ENCODE results near the gene IL18BP. TPM values are rescaled to one million over a fixed set of nuclear protein-coding genes. Genes with fewer than 3 reads are reported as not detected.
A peak's percentile ranks its signal among the peaks of the same experiment; 100 is the strongest.

Gene IL18BP
- total and polyA plus RNA-seq, 2 donors (not counting 3 experiments of a cell fraction or from before 2014, with no cell fraction given) = 12.9 to 20.1 TPM

- Histone ChIP-seq H3K27me3 (ENCODE audit: control insufficient read depth in 2 of 2, insufficient read depth in 2 of 2, low read length in 2 of 2) (no peaks in the 10 kb centered on the region), H4K20me1 (replicated peaks; ENCODE audit: control insufficient read depth, extremely low read depth, insufficient read depth, low read length) (no peaks in the 10 kb centered on the region), H3K79me2 (ENCODE audit: control insufficient read depth, insufficient read depth, low read length) (no peaks in the 10 kb centered on the region), H3K9me1 (replicated peaks; ENCODE audit: control insufficient read depth, extremely low read depth, insufficient read depth, low read length) (no peaks in the 10 kb centered on the region), H3K4me1 (ENCODE audit: control insufficient read depth, extremely low read depth, insufficient read depth, low read length) (peaks cover 7% of the 10 kb centered on the region), H3K27ac (ENCODE audit: insufficient read depth, low read depth, low read length) (no peak overlapping the region), H3K4me3 (replicated peaks in 1 of 3; ENCODE audit: insufficient read depth in 1 of 3, low read depth in 1 of 3, low read length in 3 of 3) (no peak overlapping the region), H3K4me2 (ENCODE audit: insufficient read depth, low read length) (no peak overlapping the region), H2AFZ (ENCODE audit: low read depth, low read length) (no peak overlapping the region), H3K36me3 (ENCODE audit: control insufficient read depth in 2 of 2, extremely low read depth in 1 of 2, insufficient read depth in 2 of 2, low read length in 2 of 2) (peaks cover 23 to 84% of the 10 kb centered on the region in 2 experiments), H3K9ac (replicated peaks; ENCODE audit: extremely low read depth, insufficient read depth, low read length) (no peak overlapping the region), H3K9me3 (replicated peaks; ENCODE audit: control insufficient read depth, insufficient read depth, low read length) (no peaks in the 10 kb centered on the region)
- BruUV-seq (replicated peaks) = no TSS peak
- TF ChIP-seq POLR2AphosphoS5 (IDR thresholded peaks at IDR 0.05; ENCODE audit: insufficient read depth, low read depth, low read length) (peak; percentile 13), MYC (IDR thresholded peaks at IDR 0.05; ENCODE audit: low read depth, low read length) (no peak)
- ChIA-PET CTCF (interaction anchor here (1.0 to 3.5 kb wide), 3 partner anchors 16 to 98 kb away, joined by 3 to 13 read pairs (median 6); no protein-coding TSS in a partner anchor), POLR2A (no interaction called here)
- intact Hi-C loops (cut with micrococcal nuclease) (no loop called here), dilution Hi-C loops (cut with MboI; ENCODE audit: extremely low pct_ligation_motif_present, low sequenced_read_pairs) (no loop called here)
- DNase-seq (ENCODE audit: low read depth, low spot score) (no peak), FAIRE-seq (no peak)
Measured at GRCh38 chr11:72009156-72009555, 10.4 kb downstream of the IL18BP start.

GRCh38 chr11:72010529-72011233 lies 12.0 kb downstream of the IL18BP start:
- H2AFZ ChIP-seq (ENCODE audit: low read depth, low read length) = no peak overlapping the region
- no peaks in the 10 kb centered on the region for H3K4me1 ChIP-seq (ENCODE audit: control insufficient read depth, extremely low read depth, insufficient read depth, low read length)
- DNase-seq (ENCODE audit: low read depth, low spot score) (no peak), FAIRE-seq (no peak)
- H3K9me1 ChIP-seq (replicated peaks; ENCODE audit: control insufficient read depth, extremely low read depth, insufficient read depth, low read length) = no peaks in the 10 kb centered on the region
- intact Hi-C loops (cut with micrococcal nuclease) = no loop called here
- dilution Hi-C loops (cut with MboI; ENCODE audit: extremely low pct_ligation_motif_present, low sequenced_read_pairs) = no loop called here
- no peak overlapping the region for H3K27ac ChIP-seq (ENCODE audit: insufficient read depth, low read depth, low read length)
- TF ChIP-seq EZH2 (IDR thresholded peaks at IDR 0.05; ENCODE audit: borderline replicate concordance, low read depth, low read length, severe bottlenecking) (no peak), CTCF (IDR thresholded peaks at IDR 0.05; ENCODE audit: extremely low read depth in 1 of 2, insufficient read depth in 1 of 2, low read depth in 1 of 2, low read length in 2 of 2) (no peak), GATA2 (IDR thresholded peaks at IDR 0.05; ENCODE audit: insufficient read depth, insufficient read length, low read depth, low read length) (no peak), MAX (IDR thresholded peaks at IDR 0.05; ENCODE audit: insufficient read depth, insufficient read length) (no peak), FOS (IDR thresholded peaks at IDR 0.05; ENCODE audit: borderline replicate concordance, insufficient read depth, low read length) (no peak), POLR2A (IDR thresholded peaks at IDR 0.05; ENCODE audit: low read depth, low read length) (no peak), POLR2AphosphoS5 (IDR thresholded peaks at IDR 0.05; ENCODE audit: insufficient read depth, low read depth, low read length) (no peak), JUN (IDR thresholded peaks at IDR 0.05; ENCODE audit: borderline replicate concordance, insufficient read depth, insufficient read length, low read depth) (no peak), MYC (IDR thresholded peaks at IDR 0.05; ENCODE audit: low read depth, low read length) (no peak)
- no peaks in the 10 kb centered on the region for H4K20me1 ChIP-seq (replicated peaks; ENCODE audit: control insufficient read depth, extremely low read depth, insufficient read depth, low read length)
- H3K27me3 ChIP-seq (ENCODE audit: control insufficient read depth in 2 of 2, insufficient read depth in 2 of 2, low read length in 2 of 2) = no peaks in the 10 kb centered on the region
- POLR2A ChIA-PET = no interaction called here
- no peak overlapping the region for H3K4me3 ChIP-seq (replicated peaks in 1 of 3; ENCODE audit: insufficient read depth in 1 of 3, low read depth in 1 of 3, low read length in 3 of 3)
- H3K9ac ChIP-seq (replicated peaks; ENCODE audit: extremely low read depth, insufficient read depth, low read length) = no peak overlapping the region
- no TSS peak for BruUV-seq (replicated peaks)
- H3K9me3 ChIP-seq (replicated peaks; ENCODE audit: control insufficient read depth, insufficient read depth, low read length) = no peaks in the 10 kb centered on the region
- CTCF ChIA-PET = interaction anchor here (3.5 kb wide), 1 partner anchor 14 kb away, joined by 13 read pairs; no protein-coding TSS in a partner anchor
- H3K79me2 ChIP-seq (ENCODE audit: control insufficient read depth, insufficient read depth, low read length) = no peaks in the 10 kb centered on the region
- H3K4me2 ChIP-seq (ENCODE audit: insufficient read depth, low read length) = no peak overlapping the region
- H3K36me3 ChIP-seq (ENCODE audit: control insufficient read depth in 2 of 2, extremely low read depth in 1 of 2, insufficient read depth in 2 of 2, low read length in 2 of 2) = peaks cover 22 to 86% of the 10 kb centered on the region in 2 experiments
